ENCODE data around the gene HIC1.

DNA sequence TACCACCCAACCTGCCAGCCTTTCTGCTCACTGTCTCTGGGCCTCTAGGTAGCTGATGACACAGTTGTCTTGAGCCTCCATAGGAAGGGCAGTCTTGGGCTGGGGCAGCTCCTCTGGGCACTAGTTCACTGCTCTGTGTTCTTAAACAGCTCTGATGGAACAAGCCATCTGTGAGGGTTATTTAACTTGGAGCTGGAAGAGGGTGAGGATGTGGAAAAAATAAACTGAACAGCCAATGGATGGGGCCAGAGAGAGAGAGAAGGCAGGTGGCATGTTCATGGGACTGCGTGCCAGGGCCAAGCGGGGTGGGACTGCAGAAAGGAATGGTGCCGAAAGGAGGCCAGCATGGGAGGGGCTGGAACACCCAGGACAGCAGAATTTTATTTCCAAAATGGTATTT is 52.6 kb downstream of the HIC1 start:
- TF ChIP-seq, protein P1, sequence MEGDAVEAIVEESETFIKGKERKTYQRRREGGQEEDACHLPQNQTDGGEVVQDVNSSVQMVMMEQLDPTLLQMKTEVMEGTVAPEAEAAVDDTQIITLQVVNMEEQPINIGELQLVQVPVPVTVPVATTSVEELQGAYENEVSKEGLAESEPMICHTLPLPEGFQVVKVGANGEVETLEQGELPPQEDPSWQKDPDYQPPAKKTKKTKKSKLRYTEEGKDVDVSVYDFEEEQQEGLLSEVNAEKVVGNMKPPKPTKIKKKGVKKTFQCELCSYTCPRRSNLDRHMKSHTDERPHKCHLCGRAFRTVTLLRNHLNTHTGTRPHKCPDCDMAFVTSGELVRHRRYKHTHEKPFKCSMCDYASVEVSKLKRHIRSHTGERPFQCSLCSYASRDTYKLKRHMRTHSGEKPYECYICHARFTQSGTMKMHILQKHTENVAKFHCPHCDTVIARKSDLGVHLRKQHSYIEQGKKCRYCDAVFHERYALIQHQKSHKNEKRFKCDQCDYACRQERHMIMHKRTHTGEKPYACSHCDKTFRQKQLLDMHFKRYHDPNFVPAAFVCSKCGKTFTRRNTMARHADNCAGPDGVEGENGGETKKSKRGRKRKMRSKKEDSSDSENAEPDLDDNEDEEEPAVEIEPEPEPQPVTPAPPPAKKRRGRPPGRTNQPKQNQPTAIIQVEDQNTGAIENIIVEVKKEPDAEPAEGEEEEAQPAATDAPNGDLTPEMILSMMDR (IDR thresholded peaks at IDR 0.05): no peak
- TF ChIP-seq POLR2AphosphoS5 (IDR thresholded peaks at IDR 0.05): no peak
- TF ChIP-seq POLR2A (IDR thresholded peaks at IDR 0.05): no peak
- TF ChIP-seq EP300 (IDR thresholded peaks at IDR 0.05): no peak

All from gastroesophageal sphincter (tissue), 3 donors.